Gastrocnemius medialis (tissue), 4 donors: ENCODE results near the gene KIF5A.

Experiments used
- CTCF ChIP-seq, 5 experiments: fragments of 450-650 bp in 3 of 5; fragments of 200-600 bp in 2 of 5; sonication (generic) in 2 of 5; IDR thresholded peaks in 4 of 5; conservative IDR thresholded peaks in 1 of 5; 1 replicate in 4 of 5; 2 replicates in 1 of 5; pipeline ENCODE4 v1.5.1; 2016 to 2019; ENCODE audit warnings: antibody characterized with exemption in 5 of 5, mild to moderate bottlenecking in 3 of 5, moderate library complexity in 3 of 5
- POLR2A ChIP-seq, 2 donors: fragments of 450-650 bp; IDR thresholded peaks; one replicate each; pipeline ENCODE4 v1.6.1; 2017; ENCODE audit warnings: antibody characterized with exemption in 2 of 2, mild to moderate bottlenecking in 2 of 2, moderate library complexity in 2 of 2

DNA sequence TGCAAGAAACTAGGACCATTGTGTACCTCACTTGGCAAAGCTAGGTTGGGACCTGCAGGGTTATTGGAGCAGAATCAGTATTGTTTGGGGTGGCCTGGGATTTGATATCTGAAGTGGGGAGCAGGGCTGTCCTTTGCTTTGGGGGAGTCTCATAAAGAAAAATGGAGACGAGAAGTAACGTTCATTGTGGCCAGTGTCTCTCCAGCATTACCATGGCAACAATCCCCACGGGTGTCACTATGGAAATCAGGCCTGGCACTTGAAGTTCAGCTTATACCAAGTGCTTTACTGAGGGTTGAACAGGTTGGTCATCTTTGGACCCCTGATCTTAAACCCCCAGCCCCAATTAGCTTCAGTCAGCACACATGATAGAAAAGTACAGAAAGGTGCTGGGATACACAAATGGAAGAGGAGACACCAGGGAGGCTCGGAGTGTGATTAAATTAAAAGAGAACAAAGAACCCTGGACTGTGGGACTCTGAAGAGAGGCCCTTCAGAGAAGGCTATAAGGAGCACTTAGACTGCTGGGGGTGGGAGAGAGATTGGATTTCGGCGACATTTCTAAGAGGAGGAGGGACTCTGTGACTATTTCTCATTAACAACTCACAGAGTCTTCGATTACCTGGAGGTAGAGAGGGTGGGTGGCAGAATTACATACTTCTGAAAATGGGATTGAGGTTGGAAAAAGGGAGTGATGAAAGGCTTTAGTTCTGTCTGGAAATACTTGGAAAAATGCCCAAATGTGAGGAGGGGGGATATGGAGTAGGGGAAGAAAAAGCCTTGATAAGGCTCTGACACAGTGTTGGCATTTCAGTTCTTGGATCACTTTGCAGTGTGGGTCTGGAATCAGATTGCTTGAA is 3.7 kb downstream of the KIF5A start:
- TF ChIP-seq CTCF (IDR thresholded peaks at IDR 0.05 in 4 of 5, conservative IDR thresholded peaks at IDR 0.05 in 1 of 5) (no peak), POLR2A (IDR thresholded peaks at IDR 0.05) (no peak)
